Mucosa of rectum (tissue), 2 donors: ENCODE data around the gene MRPS23.
"Not testable (repeated sequence)": the region's sequence is repeated elsewhere in the genome, so short reads cannot be mapped to it uniquely, and the experiment has no call there.

Source experiments
- H3K27ac ChIP-seq, 2 donors: one replicate each; pipeline ENCODE4 v1.7.0; 2013; ENCODE audit warnings: inconsistent platforms in 2 of 2, low read depth in 2 of 2, low read length in 2 of 2
- H3K27me3 ChIP-seq, 2 donors: one replicate each; pipeline ENCODE4 v1.7.0; 2013; ENCODE audit warnings: low read length in 2 of 2; ENCODE audit not compliant: control insufficient read depth in 2 of 2, insufficient read depth in 2 of 2
- H3K36me3 ChIP-seq, 2 donors: one replicate each; pipeline ENCODE4 v1.7.0; 2013; ENCODE audit warnings: low read length in 2 of 2; ENCODE audit not compliant: control insufficient read depth in 2 of 2, insufficient read depth in 2 of 2
- H3K4me1 ChIP-seq, 2 donors: one replicate each; pipeline ENCODE4 v1.7.0; 2013; ENCODE audit warnings: low read length in 2 of 2, mild to moderate bottlenecking in 1 of 2; ENCODE audit not compliant: control insufficient read depth in 2 of 2, insufficient read depth in 2 of 2
- H3K4me3 ChIP-seq, 2 donors: one replicate each; pipeline ENCODE4 v1.7.0; 2013; ENCODE audit warnings: low read length in 2 of 2
- H3K9ac ChIP-seq, 2 donors: one replicate each; pipeline ENCODE4 v1.7.0; 2013; ENCODE audit warnings: low read length in 2 of 2, low read depth in 1 of 2, mild to moderate bottlenecking in 1 of 2
- H3K9me3 ChIP-seq, 2 donors: one replicate each; pipeline ENCODE4 v1.7.0; 2013; ENCODE audit warnings: low read length in 2 of 2; ENCODE audit not compliant: control insufficient read depth in 2 of 2
- donor health status: healthy.
- donor health status: Normal muscosa, but diverticular disease.

Gene MRPS23

DNA sequence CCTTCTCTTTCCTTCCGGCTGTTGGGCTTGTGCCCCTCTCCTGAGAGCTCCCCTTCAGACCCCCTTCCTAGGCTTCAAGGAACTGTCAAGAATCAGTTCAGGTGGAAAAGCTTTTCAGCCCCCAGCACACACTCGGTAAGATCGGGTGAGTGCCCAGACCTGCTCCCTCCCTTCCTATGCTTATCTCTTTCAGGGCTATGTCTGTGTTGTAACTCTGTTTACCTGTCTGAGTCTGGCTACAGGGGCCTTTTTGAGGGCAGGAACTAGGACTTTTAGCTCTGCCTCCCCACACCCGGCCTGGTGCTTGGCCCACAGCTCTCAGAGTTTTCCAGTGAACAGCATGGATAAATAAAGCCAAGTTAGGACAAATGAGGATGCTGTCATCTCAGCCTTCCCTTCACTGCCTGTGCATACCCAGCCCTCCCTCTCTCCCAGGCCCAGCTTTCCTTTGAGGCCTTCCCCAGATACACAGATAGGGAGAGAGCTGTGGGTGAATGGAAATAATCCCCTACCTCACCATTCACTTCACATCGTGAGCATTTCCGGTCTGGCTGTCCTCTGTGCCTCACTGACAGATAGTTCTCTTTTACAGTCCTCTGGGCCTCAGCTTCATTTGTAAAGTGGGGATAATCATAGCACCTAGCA lies 5.7 kb upstream of the MRPS23 start:
- no peak overlapping the region for H3K27ac ChIP-seq

DNA sequence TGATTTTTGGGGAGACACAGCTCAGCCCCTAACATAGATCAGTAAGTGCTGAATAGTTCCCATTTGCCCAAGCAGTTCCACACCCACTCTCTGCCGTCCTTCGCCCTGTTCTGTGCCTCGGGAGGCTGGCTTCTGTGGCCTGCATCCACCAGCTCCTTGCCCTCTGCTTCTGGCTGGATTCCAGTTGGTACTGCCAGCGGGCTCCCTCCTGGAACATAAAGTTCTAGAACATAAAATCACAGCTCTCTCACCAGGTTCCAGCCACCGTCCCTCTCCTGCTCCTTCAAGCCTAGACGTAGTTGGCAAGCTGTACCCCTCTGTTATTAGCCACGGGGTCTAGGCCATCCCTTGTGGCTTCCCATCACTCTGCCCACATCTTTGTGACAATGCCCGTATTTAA lies 3.9 kb upstream of the MRPS23 start:
- Histone ChIP-seq H3K27me3 (no peaks in the 10 kb centered on the region), H3K4me1 (peaks cover 21 to 33% of the 10 kb centered on the region in 2 donors), H3K9me3 (no peaks in the 10 kb centered on the region), H3K4me3 (no peak overlapping the region), H3K9ac (no peak overlapping the region), H3K36me3 (no peaks in the 10 kb centered on the region), H3K27ac (no peak overlapping the region)

More for the DNA sequence above, 5.7 kb upstream of the MRPS23 start:
- no peaks in the 10 kb centered on the region for H3K9me3 ChIP-seq
- peaks cover 16 to 25% of the 10 kb centered on the region in 2 donors for H3K4me1 ChIP-seq
- H3K27me3 ChIP-seq = no peaks in the 10 kb centered on the region
- H3K36me3 ChIP-seq = no peaks in the 10 kb centered on the region
- H3K4me3 ChIP-seq = no peak overlapping the region
- H3K9ac ChIP-seq = no peak overlapping the region

DNA sequence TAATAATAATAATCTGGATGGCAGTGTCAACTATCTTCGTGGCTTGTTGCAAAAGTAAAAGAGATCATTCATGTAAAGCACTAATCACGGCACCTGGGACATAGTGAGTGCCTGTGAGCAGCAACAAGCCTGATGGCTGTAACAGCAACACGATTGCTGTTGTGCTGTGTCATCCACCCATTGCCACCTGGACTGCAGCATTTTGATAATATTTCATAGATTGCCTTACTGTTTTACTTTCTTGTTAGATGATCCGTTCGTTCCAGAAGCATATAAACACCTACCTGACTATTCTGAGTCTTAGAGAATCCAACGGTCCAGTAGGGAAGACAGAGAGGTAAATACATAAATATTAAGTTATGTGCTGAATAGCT lies 3.1 kb upstream of the MRPS23 start:
- no peaks in the 10 kb centered on the region for H3K27me3 ChIP-seq
- no peaks in the 10 kb centered on the region for H3K9me3 ChIP-seq
- H3K4me1 ChIP-seq = peaks cover 23 to 31% of the 10 kb centered on the region in 2 donors
- no peak overlapping the region for H3K9ac ChIP-seq
- no peak overlapping the region for H3K27ac ChIP-seq
- H3K36me3 ChIP-seq = no peaks in the 10 kb centered on the region
- no peak overlapping the region for H3K4me3 ChIP-seq

DNA sequence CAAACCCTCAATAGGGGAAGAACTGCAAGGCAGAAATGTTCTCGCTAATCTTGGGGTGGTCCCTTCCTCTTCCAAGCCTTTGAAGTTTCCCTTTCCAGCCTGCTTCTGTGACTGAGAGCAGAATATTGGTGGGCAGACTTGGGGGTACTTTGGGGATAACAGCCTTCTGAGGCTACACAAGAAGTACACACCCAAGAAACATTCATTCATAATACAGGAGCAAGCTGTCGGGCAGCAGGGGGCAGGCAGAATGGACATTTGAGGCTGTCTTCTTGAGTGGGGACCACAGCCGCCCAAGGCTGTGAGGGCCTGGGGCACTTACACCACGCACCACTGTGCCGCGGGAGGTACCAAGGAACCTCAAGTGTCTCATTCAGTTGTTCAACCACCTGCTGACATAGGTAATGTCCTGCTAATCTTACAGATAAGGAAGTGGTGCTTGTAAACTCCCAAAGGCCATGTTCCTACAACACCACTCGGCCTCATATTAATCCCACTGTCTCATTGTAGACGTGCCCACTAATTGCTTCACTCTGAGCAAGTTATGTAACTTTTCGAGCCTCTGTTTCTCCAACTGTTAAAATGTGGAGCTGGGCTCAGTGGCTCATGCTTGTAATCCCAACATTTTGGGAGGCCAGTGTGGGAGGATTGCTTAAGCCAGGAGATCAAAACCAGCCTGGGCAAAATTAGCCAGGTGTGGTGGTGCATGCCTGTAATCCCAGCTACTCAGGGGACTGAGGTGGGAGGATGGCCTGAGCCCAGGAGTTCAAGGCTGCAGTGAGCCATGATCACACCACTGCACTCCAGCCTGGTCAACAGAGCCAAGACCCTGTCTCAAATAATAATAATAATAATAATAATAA lies 2.5 kb upstream of the MRPS23 start:
- no peaks in the 10 kb centered on the region for H3K27me3 ChIP-seq
- H3K9me3 ChIP-seq = no peaks in the 10 kb centered on the region
- no peaks in the 10 kb centered on the region for H3K36me3 ChIP-seq
- peaks cover 23 to 29% of the 10 kb centered on the region in 2 donors for H3K4me1 ChIP-seq
- peak overlapping the region; percentile 6 to 22 for H3K4me3 ChIP-seq
- H3K27ac ChIP-seq = peak overlapping the region; percentile 71 to 94
- peak overlapping the region in 1 of 2 donors; percentile 18 for H3K9ac ChIP-seq

DNA sequence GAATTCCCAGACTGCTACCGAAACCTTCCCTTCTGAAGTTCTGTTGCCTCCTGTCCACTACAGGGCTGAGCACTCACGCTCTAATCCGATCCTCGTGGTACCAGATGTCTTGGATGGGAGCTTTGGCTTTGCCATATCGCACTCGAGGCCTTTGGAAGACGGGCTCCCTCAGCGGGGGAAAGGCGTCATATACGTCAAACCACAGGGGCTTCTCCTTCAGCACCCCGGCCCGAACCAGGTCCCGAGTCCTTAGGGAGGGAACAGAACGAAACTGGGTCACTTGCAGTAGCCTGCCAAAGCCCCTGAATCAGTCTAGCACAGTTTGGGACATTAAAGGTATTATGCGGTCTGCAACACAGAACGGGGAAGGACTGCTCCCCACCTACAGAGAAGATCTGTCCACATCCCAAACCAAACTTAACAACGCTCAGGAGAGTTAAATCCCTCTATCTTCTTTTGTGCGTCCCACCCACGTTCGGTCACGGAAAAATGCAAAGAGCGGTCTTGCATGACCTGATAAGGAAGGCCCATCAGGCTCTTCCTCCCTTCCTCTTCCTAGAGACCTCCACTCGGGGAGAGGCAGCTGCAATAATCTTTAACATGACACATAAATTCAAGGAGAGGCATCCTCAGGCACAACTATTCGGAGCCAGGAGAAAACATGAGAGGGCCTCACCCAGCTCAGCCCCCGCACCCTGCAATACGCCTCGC lies 526 bp downstream of the MRPS23 start:
- Histone ChIP-seq H3K9ac (peak overlapping the region; percentile 75 to 84), H3K4me1 (peaks cover 23 to 29% of the 10 kb centered on the region in 2 donors), H3K36me3 (peaks cover 0 to 6% of the 10 kb centered on the region in 2 donors), H3K27me3 (no peaks in the 10 kb centered on the region), H3K9me3 (no peaks in the 10 kb centered on the region), H3K27ac (peak overlapping the region; percentile 30 to 92), H3K4me3 (peak overlapping the region; percentile 90 to 97)

DNA sequence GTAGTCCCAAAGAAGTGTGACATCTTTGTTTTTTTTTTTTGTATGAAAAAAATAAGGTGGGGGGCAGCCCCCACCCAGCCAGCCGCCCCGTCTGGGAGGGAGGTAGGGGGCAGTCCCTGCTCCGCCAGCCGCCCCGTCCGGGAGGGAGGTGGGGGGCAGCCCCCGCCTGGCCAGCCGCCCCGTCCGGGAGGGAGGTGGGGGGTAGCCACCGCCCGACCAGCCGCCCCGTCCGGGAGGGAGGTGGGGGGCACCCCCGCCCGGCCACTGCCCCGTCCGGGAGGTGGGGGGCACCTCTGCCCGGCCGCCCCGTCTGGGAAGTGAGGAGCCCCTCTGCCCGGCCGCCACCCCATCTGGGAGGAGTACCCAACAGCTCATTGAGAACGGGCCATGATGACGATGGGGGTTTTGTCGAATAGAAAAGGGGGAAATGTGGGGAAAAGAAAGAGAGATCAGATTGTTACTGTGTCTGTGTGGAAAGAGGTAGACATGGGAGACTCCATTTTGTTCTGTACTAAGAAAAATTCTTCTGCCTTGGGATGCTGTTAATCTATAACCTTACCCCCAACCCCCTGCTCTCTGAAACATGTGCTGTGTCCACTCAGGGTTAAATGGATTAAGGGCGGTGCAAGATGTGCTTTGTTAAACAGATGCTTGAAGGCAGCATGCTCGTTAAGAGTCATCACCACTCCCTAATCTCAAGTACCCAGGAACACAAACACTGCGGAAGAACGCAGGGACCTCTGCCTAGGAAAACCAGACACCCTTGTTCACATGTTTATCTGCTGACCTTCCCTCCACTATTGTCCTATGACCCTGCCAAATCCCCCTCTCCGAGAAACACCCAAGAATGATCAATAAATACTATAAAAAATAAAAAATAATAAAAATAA lies 3.5 kb downstream of the MRPS23 start:
- not testable (repeated sequence) for H3K27me3 ChIP-seq, H3K9me3 ChIP-seq, H3K36me3 ChIP-seq, H3K9ac ChIP-seq, H3K27ac ChIP-seq, H3K4me3 ChIP-seq
- H3K4me1 ChIP-seq = peaks cover 18% of the 10 kb centered on the region in 2 donors

DNA sequence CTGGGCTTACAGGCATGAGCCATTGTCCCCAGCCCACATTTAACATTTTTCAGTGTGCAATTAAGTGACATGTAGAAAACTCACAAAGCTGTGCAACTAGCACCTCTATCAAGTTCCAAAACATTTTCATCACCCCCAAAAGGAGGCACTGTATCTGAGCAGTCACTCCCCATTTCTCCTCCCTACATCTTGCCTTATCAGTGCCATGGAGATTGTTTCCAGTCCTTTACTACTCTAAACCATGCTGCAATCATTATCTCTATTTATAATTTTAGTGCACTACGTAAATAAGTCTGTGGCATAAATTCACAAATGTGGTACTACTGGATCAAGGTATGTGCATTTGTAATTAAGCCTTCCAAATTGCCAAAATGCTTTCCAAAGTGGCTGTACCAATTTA lies 7.6 kb downstream of the MRPS23 start:
- H3K4me3 ChIP-seq = no peak overlapping the region
- H3K27me3 ChIP-seq = no peaks in the 10 kb centered on the region
- H3K27ac ChIP-seq = no peak overlapping the region
- H3K9ac ChIP-seq = no peak overlapping the region
- H3K9me3 ChIP-seq = no peaks in the 10 kb centered on the region
- H3K4me1 ChIP-seq = no peaks in the 10 kb centered on the region
- peaks cover 25 to 30% of the 10 kb centered on the region in 2 donors for H3K36me3 ChIP-seq

DNA sequence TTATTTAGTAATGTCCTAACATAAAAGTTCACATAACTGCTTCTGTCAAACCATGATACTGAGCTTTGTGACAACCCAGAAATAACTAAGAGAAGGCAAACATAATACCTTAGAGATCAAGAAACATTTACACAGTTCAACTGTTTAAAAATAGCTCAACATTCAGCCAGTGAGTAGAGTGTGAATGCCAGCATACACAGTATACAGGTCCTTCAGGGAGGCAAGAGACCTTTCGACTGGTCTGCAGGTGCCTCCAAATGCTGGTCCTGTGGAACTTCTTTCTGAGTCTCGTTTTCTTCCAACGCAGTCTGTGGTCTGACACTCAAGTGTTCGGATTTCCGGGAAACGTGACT lies 10.3 kb downstream of the MRPS23 start:
- H3K4me1 ChIP-seq = no peaks in the 10 kb centered on the region
- H3K36me3 ChIP-seq = peaks cover 24 to 26% of the 10 kb centered on the region in 2 donors
- no peak overlapping the region for H3K4me3 ChIP-seq
- no peaks in the 10 kb centered on the region for H3K9me3 ChIP-seq
- H3K27ac ChIP-seq = no peak overlapping the region
- H3K27me3 ChIP-seq = no peaks in the 10 kb centered on the region
- no peak overlapping the region for H3K9ac ChIP-seq

DNA sequence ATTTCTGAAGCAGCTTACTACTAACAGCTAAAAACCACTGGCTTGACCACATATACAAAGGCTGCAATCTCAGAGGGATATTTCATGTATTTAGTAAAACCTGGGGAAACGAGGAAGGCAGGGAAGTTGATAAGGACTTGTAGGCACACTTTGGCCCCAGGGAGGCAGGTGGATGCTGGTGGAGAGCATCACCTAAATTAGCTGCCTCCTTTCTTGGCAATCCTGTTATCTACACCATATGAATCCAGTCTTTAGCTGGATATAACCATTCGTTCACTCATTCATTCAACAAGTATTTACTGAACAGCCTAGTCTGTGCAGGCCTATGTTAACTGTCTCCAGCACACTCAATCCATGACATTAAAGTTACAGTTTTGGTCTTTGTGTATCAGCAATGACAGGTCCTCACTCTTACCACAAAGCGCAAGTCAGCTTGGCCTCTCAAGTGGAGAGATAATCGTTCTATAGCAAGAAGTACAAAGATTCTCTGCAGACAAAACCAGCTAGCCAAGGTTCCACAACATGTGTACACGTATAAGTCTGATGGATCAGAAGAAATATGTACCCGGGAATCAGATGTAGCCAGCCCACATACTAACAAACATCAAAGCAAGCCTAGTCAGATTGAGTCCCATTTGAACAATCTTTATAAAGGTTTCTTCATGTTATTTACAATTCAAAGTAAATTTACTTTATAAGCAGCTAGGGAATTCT lies 10.8 kb downstream of the MRPS23 start:
- H3K27me3 ChIP-seq = no peaks in the 10 kb centered on the region
- H3K27ac ChIP-seq = no peak overlapping the region
- H3K9ac ChIP-seq = no peak overlapping the region
- no peak overlapping the region for H3K4me3 ChIP-seq
- no peaks in the 10 kb centered on the region for H3K9me3 ChIP-seq
- H3K36me3 ChIP-seq = peaks cover 24 to 26% of the 10 kb centered on the region in 2 donors
- no peaks in the 10 kb centered on the region for H3K4me1 ChIP-seq
